H9 (cell line): ENCODE results near the gene PNRC1. TPM values are rescaled to one million over a fixed set of nuclear protein-coding genes. Genes with fewer than 3 reads are reported as not detected.

Experiments used
- DNase-seq: peaks from one replicate; pipeline ENCODE4 v3.0.0-alpha.2; 2017
- H2AFZ ChIP-seq: one replicate; pipeline ENCODE4 v1.6.1; 2013; ENCODE audit warnings: mild to moderate bottlenecking, low read length, control low read depth, moderate library complexity
- H2AK5ac ChIP-seq: 2 replicates; pipeline ENCODE4 v1.6.1; 2013; ENCODE audit warnings: low read length, control low read depth, mixed read lengths; ENCODE audit not compliant: insufficient read length
- H2BK120ac ChIP-seq: one replicate; pipeline ENCODE4 v1.6.1; 2013; ENCODE audit warnings: low read depth, mild to moderate bottlenecking, low read length, control low read depth, inconsistent platforms; ENCODE audit not compliant: poor library complexity, severe bottlenecking
- H2BK12ac ChIP-seq: 2 replicates; pipeline ENCODE4 v1.6.1; 2013; ENCODE audit warnings: low read length, control low read depth, mixed read lengths, low read depth; ENCODE audit not compliant: insufficient read length
- H2BK15ac ChIP-seq: 2 replicates; pipeline ENCODE4 v1.6.1; 2013; ENCODE audit warnings: low read depth, low read length, control low read depth
- H2BK20ac ChIP-seq: one replicate; pipeline ENCODE4 v1.6.1; 2013; ENCODE audit warnings: low read depth, mild to moderate bottlenecking, low read length, control low read depth, inconsistent platforms; ENCODE audit not compliant: poor library complexity, severe bottlenecking
- H2BK5ac ChIP-seq: 2 replicates; pipeline ENCODE4 v1.6.1; 2013; ENCODE audit warnings: low read length, control low read depth, mixed read lengths; ENCODE audit not compliant: insufficient read length
- H3K14ac ChIP-seq: 2 replicates; pipeline ENCODE4 v1.6.1; 2013; ENCODE audit warnings: low read length, control low read depth; ENCODE audit not compliant: insufficient read depth
- H3K18ac ChIP-seq: 2 replicates; pipeline ENCODE4 v1.6.1; 2013; ENCODE audit warnings: low read depth, mild to moderate bottlenecking, mixed read lengths, low read length, control low read depth; ENCODE audit not compliant: insufficient read length
- H3K23ac ChIP-seq: 2 replicates; pipeline ENCODE4 v1.6.1; 2013; ENCODE audit warnings: low read length, control low read depth, mixed read lengths, low read depth; ENCODE audit not compliant: insufficient read length
- H3K23me2 ChIP-seq: 2 replicates; pipeline ENCODE4 v1.6.1; 2013; ENCODE audit warnings: low read depth, mild to moderate bottlenecking, mixed read lengths, low read length, control low read depth; ENCODE audit not compliant: insufficient read length, poor library complexity, severe bottlenecking
- H3K27ac ChIP-seq: 2 replicates; pipeline ENCODE4 v1.5.1; 2013; ENCODE audit warnings: low read length, control low read depth, mixed read lengths, low read depth; ENCODE audit not compliant: insufficient read length
- H3K27me3 ChIP-seq: 2 replicates; pipeline ENCODE4 v1.6.1; 2013; ENCODE audit warnings: low read length, control low read depth, inconsistent platforms; ENCODE audit not compliant: insufficient read depth
- H3K4ac ChIP-seq: 2 replicates; pipeline ENCODE4 v1.6.1; 2013; ENCODE audit warnings: low read depth, mild to moderate bottlenecking, control low read depth, inconsistent platforms, low read length, moderate library complexity
- H3K4me1 ChIP-seq: 2 replicates; pipeline ENCODE4 v1.6.1; 2013; ENCODE audit warnings: low read length, control low read depth, inconsistent platforms; ENCODE audit not compliant: insufficient read depth
- H3K4me2 ChIP-seq: 2 replicates; pipeline ENCODE4 v1.6.1; 2013; ENCODE audit warnings: low read length, control low read depth, mixed read lengths; ENCODE audit not compliant: insufficient read length, insufficient read depth
- H3K56ac ChIP-seq: 2 replicates; pipeline ENCODE4 v1.6.1; 2013; ENCODE audit warnings: low read depth, mild to moderate bottlenecking, mixed read lengths, low read length, control low read depth; ENCODE audit not compliant: insufficient read length
- H3K79me1 ChIP-seq: 2 replicates; pipeline ENCODE4 v1.6.1; 2013; ENCODE audit warnings: low read depth, mild to moderate bottlenecking, moderate library complexity, low read length, control low read depth, inconsistent platforms; ENCODE audit not compliant: insufficient read depth, poor library complexity, severe bottlenecking
- H3K79me2 ChIP-seq: 2 replicates; pipeline ENCODE4 v1.6.1; 2013; ENCODE audit warnings: low read length, control low read depth, inconsistent platforms; ENCODE audit not compliant: insufficient read depth
- H3K9ac ChIP-seq: 2 replicates; pipeline ENCODE4 v1.6.1; 2013; ENCODE audit warnings: low read length, control low read depth, mixed read lengths; ENCODE audit not compliant: insufficient read length; ENCODE audit errors: extremely low read depth
- H3K9me3 ChIP-seq: one replicate; pipeline ENCODE4 v1.6.1; 2013; ENCODE audit warnings: low read depth, low read length, inconsistent platforms; ENCODE audit not compliant: control insufficient read depth
- H3T11ph ChIP-seq: one replicate; pipeline ENCODE4 v1.6.1; 2013; ENCODE audit warnings: mild to moderate bottlenecking, low read length, control low read depth, inconsistent platforms
- H4K20me1 ChIP-seq: one replicate; pipeline ENCODE4 v1.6.1; 2013; ENCODE audit not compliant: control insufficient read depth, insufficient read length, insufficient read depth
- H4K5ac ChIP-seq: 2 replicates; pipeline ENCODE4 v1.6.1; 2013; ENCODE audit warnings: low read depth, mild to moderate bottlenecking, mixed read lengths, low read length, control low read depth; ENCODE audit not compliant: insufficient read length
- H4K8ac ChIP-seq: replicated peaks from 2 replicates; pipeline ENCODE4 v1.6.1; 2013; ENCODE audit warnings: low read length, control low read depth, mixed read lengths, low read depth; ENCODE audit not compliant: insufficient read length
- H4K91ac ChIP-seq: 2 replicates; pipeline ENCODE4 v1.6.1; 2013; ENCODE audit warnings: low read depth, mild to moderate bottlenecking, moderate library complexity, mixed read lengths, low read length, control low read depth; ENCODE audit not compliant: insufficient read length
- H3K27ac Mint-ChIP-seq, 3 experiments: 2 replicates in 2 of 3; 3 replicates in 1 of 3; pipeline ENCODE4 v1.8.0; 2020 to 2021; ENCODE audit warnings: mixed read lengths in 3 of 3, mild to moderate bottlenecking in 1 of 3, moderate library complexity in 1 of 3
- H3K27me3 Mint-ChIP-seq: 2 replicates; pipeline ENCODE4 v1.8.0; 2021; ENCODE audit warnings: low read depth, mild to moderate bottlenecking, moderate library complexity, mixed read lengths
- H3K36me3 Mint-ChIP-seq, 3 experiments: 2 replicates in 2 of 3; 3 replicates in 1 of 3; pipeline ENCODE4 v1.8.0; 2020 to 2021; ENCODE audit warnings: low read depth in 3 of 3, mixed read lengths in 3 of 3; ENCODE audit not compliant: insufficient read depth in 1 of 3
- H3K4me1 Mint-ChIP-seq, 2 experiments: 2 replicates each; pipeline ENCODE4 v1.8.0; 2020; ENCODE audit warnings: mixed read lengths in 2 of 2
- H3K4me3 Mint-ChIP-seq, 2 experiments: 2 replicates in 1 of 2; 3 replicates in 1 of 2; pipeline ENCODE4 v1.8.0; 2020 to 2021; ENCODE audit warnings: mild to moderate bottlenecking in 2 of 2, mixed read lengths in 2 of 2, moderate library complexity in 1 of 2
- H3K9me3 Mint-ChIP-seq, 2 experiments: 2 replicates in 1 of 2; 3 replicates in 1 of 2; pipeline ENCODE4 v1.8.0; 2020; ENCODE audit warnings: mild to moderate bottlenecking in 2 of 2, mixed read lengths in 2 of 2, moderate library complexity in 1 of 2
- WGBS: extraction: QIAGEN DNeasy Blood & Tissue Kit; methylation state at CpG from one replicate; pipeline ENCODE4 v1.1.7; 2013; ENCODE audit warnings: missing lambda C conversion rate, low lambda C conversion rate, mixed read lengths; ENCODE audit not compliant: insufficient read length; ENCODE audit errors: extremely low coverage; 5-methylcytosine and 5-hydroxymethylcytosine counted together
- total RNA-seq: library from RNA; stranded (reverse); gene quantifications from 2 replicates; pipeline ENCODE4 v1.2.1, GENCODE V29; 2021
- TF ChIP-seq, protein P1 (sequence below): fragments of 200-600 bp; sonication (generic); conservative IDR thresholded peaks from 3 replicates; pipeline ENCODE4 v1.8.0; 2021; ENCODE audit warnings: antibody characterized with exemption, mild to moderate bottlenecking

Gene PNRC1
- total RNA-seq, 1 experiment from 2014 or later: 57.4 TPM

- H4K5ac ChIP-seq: no peak overlapping the region
These were observed 1.1 kb downstream of the PNRC1 start for GRCh38 chr6:89081423-89082322.

More at GRCh38 chr6:89081423-89082322, 1.1 kb downstream of the PNRC1 start:
- no peaks in the 10 kb centered on the region; the same call in 1 of the 2 replicates for H3K27me3 Mint-ChIP-seq
- DNase-seq: peak; percentile 92
- H3K4me2 ChIP-seq: peak overlapping the region; percentile 97
- H4K91ac ChIP-seq: no peak overlapping the region
- H3K9me3 Mint-ChIP-seq: no peaks in the 10 kb centered on the region
- no peak overlapping the region for H2BK12ac ChIP-seq
- H3K18ac ChIP-seq: peak overlapping the region; percentile 91
- H2BK120ac ChIP-seq: peak overlapping the region; percentile 95
- H3K9ac ChIP-seq: peak overlapping the region; percentile 88
- peak overlapping the region; percentile 26 for H2BK5ac ChIP-seq
- H3K36me3 Mint-ChIP-seq: peaks cover 11 to 34% (median 21%) of the 10 kb centered on the region in 3 experiments; a peak in 6 of 7 replicates
- H3T11ph ChIP-seq: no peak overlapping the region
- no peaks in the 10 kb centered on the region for H3K9me3 ChIP-seq
- H3K14ac ChIP-seq: peak overlapping the region; percentile 93
- peaks cover 14% of the 10 kb centered on the region for H3K23me2 ChIP-seq
- H3K4ac ChIP-seq: peak overlapping the region; percentile 76; the same call in 1 of the 2 replicates
- no peaks in the 10 kb centered on the region for H3K27me3 ChIP-seq
- no peak overlapping the region for H3K23ac ChIP-seq
- H3K27ac Mint-ChIP-seq: peak overlapping the region; percentile 58 to 96 (median 71); a peak in 6 of 7 replicates
- WGBS: no CpG with 5 or more reads among the region's 69 CpGs
- TF ChIP-seq, protein P1, sequence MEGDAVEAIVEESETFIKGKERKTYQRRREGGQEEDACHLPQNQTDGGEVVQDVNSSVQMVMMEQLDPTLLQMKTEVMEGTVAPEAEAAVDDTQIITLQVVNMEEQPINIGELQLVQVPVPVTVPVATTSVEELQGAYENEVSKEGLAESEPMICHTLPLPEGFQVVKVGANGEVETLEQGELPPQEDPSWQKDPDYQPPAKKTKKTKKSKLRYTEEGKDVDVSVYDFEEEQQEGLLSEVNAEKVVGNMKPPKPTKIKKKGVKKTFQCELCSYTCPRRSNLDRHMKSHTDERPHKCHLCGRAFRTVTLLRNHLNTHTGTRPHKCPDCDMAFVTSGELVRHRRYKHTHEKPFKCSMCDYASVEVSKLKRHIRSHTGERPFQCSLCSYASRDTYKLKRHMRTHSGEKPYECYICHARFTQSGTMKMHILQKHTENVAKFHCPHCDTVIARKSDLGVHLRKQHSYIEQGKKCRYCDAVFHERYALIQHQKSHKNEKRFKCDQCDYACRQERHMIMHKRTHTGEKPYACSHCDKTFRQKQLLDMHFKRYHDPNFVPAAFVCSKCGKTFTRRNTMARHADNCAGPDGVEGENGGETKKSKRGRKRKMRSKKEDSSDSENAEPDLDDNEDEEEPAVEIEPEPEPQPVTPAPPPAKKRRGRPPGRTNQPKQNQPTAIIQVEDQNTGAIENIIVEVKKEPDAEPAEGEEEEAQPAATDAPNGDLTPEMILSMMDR: peak; percentile 28; the same call in 1 of the 3 replicates
- peaks cover 12% of the 10 kb centered on the region; the same call in 1 of the 2 replicates for H3K4me1 ChIP-seq
- no peak overlapping the region for H2BK20ac ChIP-seq
- H2AK5ac ChIP-seq: no peak overlapping the region
- peaks cover 40 to 41% of the 10 kb centered on the region in 2 experiments for H3K4me1 Mint-ChIP-seq
- H3K79me1 ChIP-seq: no peaks in the 10 kb centered on the region
- H4K8ac ChIP-seq: no peak overlapping the region
- H3K4me3 Mint-ChIP-seq: peak overlapping the region; percentile 87 to 92
- H3K27ac ChIP-seq: peak overlapping the region; percentile 37
- H2AFZ ChIP-seq: no peak overlapping the region
- H3K79me2 ChIP-seq: peaks cover 8% of the 10 kb centered on the region; the same call in 1 of the 2 replicates
- H3K56ac ChIP-seq: peak overlapping the region; percentile 84
- H2BK15ac ChIP-seq: no peak overlapping the region
- H4K20me1 ChIP-seq: no peaks in the 10 kb centered on the region
